Endothelial cell of umbilical vein (primary cell): ENCODE results near the gene SPECC1L.

Experiments used
- CTCF ChIP-seq, 2 donors: IDR thresholded peaks; 1 replicate in 1 of 2; 2 replicates in 1 of 2; pipeline ENCODE4 v1.5.1; 2011; ENCODE audit warnings: low read length in 2 of 2, mild to moderate bottlenecking in 2 of 2, moderate library complexity in 2 of 2, control low read depth in 1 of 2, inconsistent platforms in 1 of 2, low read depth in 1 of 2; ENCODE audit not compliant: insufficient read depth in 1 of 2; ENCODE audit errors: extremely low read depth in 1 of 2
- EZH2 ChIP-seq: IDR thresholded peaks from 2 replicates; pipeline ENCODE4 v1.6.1; 2012; ENCODE audit warnings: borderline replicate concordance, low read depth, mild to moderate bottlenecking, moderate library complexity, low read length, inconsistent platforms; ENCODE audit not compliant: severe bottlenecking
- FOS ChIP-seq: IDR thresholded peaks from 2 replicates; pipeline ENCODE4 v1.6.1; 2011; ENCODE audit warnings: mild to moderate bottlenecking, low read length, moderate library complexity, borderline replicate concordance; ENCODE audit not compliant: insufficient read depth
- JUN ChIP-seq: IDR thresholded peaks from 2 replicates; pipeline ENCODE4 v1.6.1; 2011; ENCODE audit warnings: borderline replicate concordance, low read depth; ENCODE audit not compliant: insufficient read length, insufficient read depth
- MAX ChIP-seq: IDR thresholded peaks from 2 replicates; pipeline ENCODE4 v1.6.1; 2011; ENCODE audit not compliant: insufficient read depth, insufficient read length
- MYC ChIP-seq: IDR thresholded peaks from one replicate; pipeline ENCODE4 v1.6.1; 2011; ENCODE audit warnings: mild to moderate bottlenecking, low read depth, low read length
- POLR2A ChIP-seq: IDR thresholded peaks from 2 replicates; pipeline ENCODE4 v1.6.1; 2012; ENCODE audit warnings: low read depth, mild to moderate bottlenecking, control low read depth, low read length
- POLR2AphosphoS5 ChIP-seq: IDR thresholded peaks from 2 replicates; pipeline ENCODE4 v1.6.1; 2012; ENCODE audit warnings: low read depth, mild to moderate bottlenecking, control low read depth, low read length, moderate library complexity; ENCODE audit not compliant: insufficient read depth

GRCh38 chr22:24400034-24400725 is 129.5 kb downstream of the SPECC1L start:
- TF ChIP-seq CTCF (IDR thresholded peaks at IDR 0.05; ENCODE audit: extremely low read depth in 1 of 2, insufficient read depth in 1 of 2, low read depth in 1 of 2, low read length in 2 of 2) (no peak), EZH2 (no peak), JUN (no peak), POLR2A (no peak), FOS (no peak), POLR2AphosphoS5 (no peak), MAX (no peak), MYC (no peak)
